Naive thymus-derived CD4-positive, alpha-beta T cell (primary cell): Measurements from ENCODE around the gene LMBR1L. TPM values are rescaled to one million over a fixed set of nuclear protein-coding genes. Genes with fewer than 3 reads are reported as not detected.
"Not testable (repeated sequence)": the region's sequence is repeated elsewhere in the genome, so short reads cannot be mapped to it uniquely, and the experiment has no call there.

Experiments
- ATAC-seq: fragments of 150-1000 bp; cut with Tn5 transposase; 2 replicates; pipeline ENCODE4 v1.10.0; 2021; ENCODE audit warnings: mild to moderate bottlenecking, moderate library complexity
- CTCF ChIA-PET: fragments of 350-600 bp; sonication (Branson Sonifier 250); formaldehyde crosslinking; loops from one replicate; lab custom pipeline; 2021; ENCODE audit warnings: antibody characterized with exemption; lab: Charles Lee
- POLR2A ChIA-PET: fragments of 350-600 bp; sonication (Branson Sonifier 250); formaldehyde crosslinking; loops from one replicate; lab custom pipeline; 2021; ENCODE audit warnings: antibody characterized with exemption, inconsistent platforms; lab: Charles Lee
- DNase-seq, 9 donors: peaks; one replicate each; pipeline versions ENCODE4 v3.0.0 to v3.0.0-alpha.2; 2020 to 2022; ENCODE audit warnings: mixed read lengths in 1 of 9
- H3K27ac ChIP-seq: one replicate; pipeline ENCODE4 v1.7.0; 2013; ENCODE audit warnings: mild to moderate bottlenecking, low read depth, low read length, moderate library complexity
- H3K27me3 ChIP-seq, 2 donors: one replicate each; pipeline ENCODE4 v1.7.0; 2013; ENCODE audit warnings: low read length in 2 of 2, mild to moderate bottlenecking in 2 of 2, moderate library complexity in 2 of 2; ENCODE audit not compliant: control insufficient read depth in 2 of 2, insufficient read depth in 2 of 2
- H3K36me3 ChIP-seq, 3 experiments: 1 replicate in 2 of 3; 2 replicates in 1 of 3; pipeline ENCODE4 v1.7.0; 2013; ENCODE audit warnings: low read length in 3 of 3, mild to moderate bottlenecking in 3 of 3, moderate library complexity in 1 of 3; ENCODE audit not compliant: insufficient read depth in 3 of 3, control insufficient read depth in 2 of 3
- H3K4me1 ChIP-seq, 2 donors: one replicate each; pipeline ENCODE4 v1.7.0; 2013; ENCODE audit warnings: low read length in 2 of 2, mild to moderate bottlenecking in 2 of 2, moderate library complexity in 1 of 2; ENCODE audit not compliant: control insufficient read depth in 2 of 2, insufficient read depth in 2 of 2
- H3K4me3 ChIP-seq: 2 replicates; pipeline ENCODE4 v1.7.0; 2013; ENCODE audit warnings: mild to moderate bottlenecking, low read length
- H3K9me3 ChIP-seq, 3 experiments: 1 replicate in 2 of 3; 2 replicates in 1 of 3; pipeline ENCODE4 v1.7.0; 2013; ENCODE audit warnings: low read length in 3 of 3; ENCODE audit not compliant: control insufficient read depth in 2 of 3
- H3K27ac Mint-ChIP-seq, 9 donors: one replicate each; pipeline ENCODE4 v1.8.0; 2020 to 2022; ENCODE audit warnings: mixed read lengths in 9 of 9, mild to moderate bottlenecking in 8 of 9, moderate library complexity in 5 of 9, inconsistent platforms in 2 of 9
- H3K27me3 Mint-ChIP-seq, 5 donors: one replicate each; pipeline ENCODE4 v1.8.0; 2021 to 2022; ENCODE audit warnings: mixed read lengths in 5 of 5, mild to moderate bottlenecking in 1 of 5
- H3K36me3 Mint-ChIP-seq, 5 donors: one replicate each; pipeline ENCODE4 v1.8.0; 2020 to 2022; ENCODE audit warnings: mixed read lengths in 5 of 5, mild to moderate bottlenecking in 3 of 5, inconsistent platforms in 1 of 5
- H3K4me1 Mint-ChIP-seq, 7 donors: one replicate each; pipeline ENCODE4 v1.8.0; 2020 to 2022; ENCODE audit warnings: mixed read lengths in 7 of 7, mild to moderate bottlenecking in 3 of 7, inconsistent platforms in 1 of 7
- H3K4me3 Mint-ChIP-seq, 10 donors: one replicate each; pipeline ENCODE4 v1.8.0; 2020 to 2022; ENCODE audit warnings: mild to moderate bottlenecking in 10 of 10, mixed read lengths in 10 of 10, moderate library complexity in 6 of 10, inconsistent platforms in 2 of 10
- H3K9me3 Mint-ChIP-seq, 11 donors: one replicate each; pipeline ENCODE4 v1.8.0; 2020 to 2022; ENCODE audit warnings: mixed read lengths in 11 of 11, mild to moderate bottlenecking in 4 of 11, inconsistent platforms in 1 of 11, moderate library complexity in 1 of 11
- intact Hi-C, 2 donors: fragments of 100-400 bp; cut with micrococcal nuclease; formaldehyde crosslinking; loops; one replicate each; pipeline ENCODE4 v1.15.1; 2023
- polyA plus RNA-seq, 2 donors: library from polyadenylated mRNA; unstranded; fragments of 300-500 nt; fragmentation: Illumina TruSeq; gene quantifications; one replicate each; pipeline ENCODE4 v1.2.3, GENCODE V29; 2021
- total RNA-seq, 6 experiments: library from RNA in 5 of 6; stranded (reverse) in 5 of 6; gene quantifications; 1 replicate in 5 of 6; 2 replicates in 1 of 6; pipeline ENCODE4 v1.2.3 and lab custom pipeline; 2021 to 2026

The LMBR1L gene
- total and polyA plus RNA-seq, 7 experiments from 2014 or later: 40.7 to 328 (median 251) TPM

- Histone ChIP-seq H3K27ac (no peak overlapping the region), H3K4me3 (no peak overlapping the region), H3K9me3 (no peaks in the 10 kb centered on the region), H3K27me3 (no peaks in the 10 kb centered on the region), H3K36me3 (no peaks in the 10 kb centered on the region), H3K4me1 (no peaks in the 10 kb centered on the region)
- CTCF ChIA-PET: no interaction called here
- Mint-ChIP-seq H3K36me3 (peaks cover 0 to 4% (median 2%) of the 10 kb centered on the region in 5 donors), H3K27me3 (no peaks in the 10 kb centered on the region), H3K4me3 (no peak overlapping the region), H3K4me1 (peaks cover 0 to 8% (median under 1%) of the 10 kb centered on the region in 7 donors), H3K9me3 (no peaks in the 10 kb centered on the region), H3K27ac (no peak overlapping the region)
- DNase-seq (no peak), ATAC-seq (no peak)
- POLR2A ChIA-PET: interaction anchor here (0.8 kb wide), 1 partner anchor 9 kb away, joined by 5 read pairs; no protein-coding TSS in a partner anchor
- intact Hi-C loops: no loop called here
These were observed 28.4 kb upstream of the LMBR1L start for GRCh38 chr12:49138999-49139398.

GRCh38 chr12:49138587-49138986 lies 27.9 kb upstream of the LMBR1L start:
- Mint-ChIP-seq H3K4me3 (no peak overlapping the region), H3K9me3 (no peaks in the 10 kb centered on the region), H3K27ac (no peak overlapping the region), H3K36me3 (peaks cover 0 to 4% (median 2%) of the 10 kb centered on the region in 5 donors), H3K4me1 (peaks cover under 1 to 12% (median 4%) of the 10 kb centered on the region in 7 donors), H3K27me3 (no peaks in the 10 kb centered on the region)
- ATAC-seq (no peak), DNase-seq (no peak)
- Histone ChIP-seq H3K4me3 (no peak overlapping the region), H3K27ac (no peak overlapping the region), H3K9me3 (no peaks in the 10 kb centered on the region), H3K27me3 (no peaks in the 10 kb centered on the region), H3K4me1 (no peaks in the 10 kb centered on the region), H3K36me3 (no peaks in the 10 kb centered on the region)
- intact Hi-C loops: no loop called here
- POLR2A ChIA-PET: interaction anchor here (0.8 to 1.4 kb wide), 2 partner anchors 9 to 50 kb away, joined by 5 to 8 read pairs; partner anchors contain the start of gene TUBA1A
- CTCF ChIA-PET: no interaction called here

- H3K27ac ChIP-seq: no peak overlapping the region
- H3K36me3 ChIP-seq: no peaks in the 10 kb centered on the region
- no peak overlapping the region for H3K27ac Mint-ChIP-seq
- DNase-seq: no peak
- ATAC-seq: no peak
- no peak overlapping the region for H3K4me3 Mint-ChIP-seq
- H3K9me3 ChIP-seq: no peaks in the 10 kb centered on the region
- POLR2A ChIA-PET: interaction anchor here (1.4 kb wide), 1 partner anchor 51 kb away, joined by 8 read pairs; the partner anchor contains the start of gene TUBA1A
- CTCF ChIA-PET: interaction anchor here (0.6 kb wide), 1 partner anchor 28 kb away, joined by 4 read pairs; no protein-coding TSS in a partner anchor
- no peaks in the 10 kb centered on the region for H3K27me3 ChIP-seq
- no peaks in the 10 kb centered on the region for H3K9me3 Mint-ChIP-seq
- H3K36me3 Mint-ChIP-seq: peaks cover 0 to 4% (median 2%) of the 10 kb centered on the region in 5 donors
- peaks cover 3 to 23% (median 10%) of the 10 kb centered on the region in 7 donors for H3K4me1 Mint-ChIP-seq
- H3K4me3 ChIP-seq: no peak overlapping the region
- H3K4me1 ChIP-seq: peaks cover under 1% of the 10 kb centered on the region in 2 donors
- H3K27me3 Mint-ChIP-seq: no peaks in the 10 kb centered on the region
- intact Hi-C loops: no loop called here
These were observed 26.8 kb upstream of the LMBR1L start for GRCh38 chr12:49137476-49137875.

GRCh38 chr12:49136997-49137396 lies 26.4 kb upstream of the LMBR1L start:
- H3K4me3 Mint-ChIP-seq, H3K36me3 Mint-ChIP-seq, H3K27me3 Mint-ChIP-seq, DNase-seq, H3K4me3 ChIP-seq, H3K36me3 ChIP-seq, H3K9me3 Mint-ChIP-seq, intact Hi-C loops, H3K9me3 ChIP-seq, H3K27me3 ChIP-seq, H3K27ac Mint-ChIP-seq, ATAC-seq, H3K4me1 ChIP-seq, CTCF ChIA-PET, H3K27ac ChIP-seq: not testable (repeated sequence)
- POLR2A ChIA-PET: interaction anchor here (1.4 kb wide), 1 partner anchor 52 kb away, joined by 8 read pairs; the partner anchor contains the start of gene TUBA1A
- peaks cover 3 to 28% (median 15%) of the 10 kb centered on the region in 7 donors for H3K4me1 Mint-ChIP-seq

- H3K27ac ChIP-seq: no peak overlapping the region
- POLR2A ChIA-PET: interaction anchor here (0.6 to 6.3 kb wide), 6 partner anchors 22 to 268 kb away, joined by 3 to 226 read pairs (median 15); partner anchors contain the start of genes LMBR1L, RND1 and TUBA1A
- H3K4me3 Mint-ChIP-seq: peak overlapping the region in 1 of 10 donors; percentile 1
These were observed 22.9 kb upstream of the LMBR1L start for GRCh38 chr12:49133590-49133989.

GRCh38 chr12:49133014-49133413 lies 22.4 kb upstream of the LMBR1L start:
- Histone ChIP-seq H3K36me3 (peaks cover 6 to 19% (median 8%) of the 10 kb centered on the region in 3 experiments), H3K4me3 (no peak overlapping the region), H3K27me3 (no peaks in the 10 kb centered on the region), H3K27ac (no peak overlapping the region), H3K9me3 (no peaks in the 10 kb centered on the region), H3K4me1 (peaks cover 23 to 24% of the 10 kb centered on the region in 2 donors)
- H3K36me3 Mint-ChIP-seq: peaks cover 0 to 25% (median 9%) of the 10 kb centered on the region in 5 donors
- POLR2A ChIA-PET: interaction anchor here (0.6 to 6.3 kb wide), 9 partner anchors 9 to 268 kb away, joined by 3 to 226 read pairs (median 26); partner anchors contain the start of genes LMBR1L, RND1 and TUBA1A
- intact Hi-C loops: loop anchor here (5.0 kb wide), 4 partner anchors 189 to 609 kb away; partner anchors contain the start of genes TROAP (in 2 of the 2), DDX23 (in 1 of the 2), MCRS1 (in 1 of the 2) and TMBIM6 (in 1 of the 2)
- H3K4me1 Mint-ChIP-seq: peaks cover 15 to 49% (median 41%) of the 10 kb centered on the region in 7 donors
- peaks cover 0 to 7% (median 0%) of the 10 kb centered on the region in 5 donors for H3K27me3 Mint-ChIP-seq
- DNase-seq (no peak), ATAC-seq (no peak)
- no peak overlapping the region for H3K4me3 Mint-ChIP-seq
- H3K27ac Mint-ChIP-seq: peak overlapping the region in 1 of 9 donors; percentile 19
- CTCF ChIA-PET: interaction anchor here (0.6 to 1.2 kb wide), 3 partner anchors 40 to 55 kb away, joined by 3 to 9 read pairs (median 3); partner anchors contain the start of gene TUBA1A
- peaks cover 0 to 5% (median 0%) of the 10 kb centered on the region in 11 donors for H3K9me3 Mint-ChIP-seq

More at GRCh38 chr12:49133590-49133989, 22.9 kb upstream of the LMBR1L start:
- H3K9me3 Mint-ChIP-seq: peaks cover 0 to 5% (median 0%) of the 10 kb centered on the region in 11 donors
- H3K36me3 Mint-ChIP-seq: peaks cover 0 to 24% (median 7%) of the 10 kb centered on the region in 5 donors
- H3K27me3 ChIP-seq: no peaks in the 10 kb centered on the region
- peak overlapping the region in 4 of 9 donors; percentile 14 to 70 (median 26) for H3K27ac Mint-ChIP-seq
- CTCF ChIA-PET: interaction anchor here (1.2 kb wide), 1 partner anchor 55 kb away, joined by 9 read pairs; the partner anchor contains the start of gene TUBA1A
- DNase-seq (no peak), ATAC-seq (no peak)
- H3K4me3 ChIP-seq: no peak overlapping the region
- H3K9me3 ChIP-seq: no peaks in the 10 kb centered on the region
- H3K4me1 ChIP-seq: peaks cover 22 to 24% of the 10 kb centered on the region in 2 donors
- peaks cover 6 to 19% (median 7%) of the 10 kb centered on the region in 3 experiments for H3K36me3 ChIP-seq
- intact Hi-C loops: loop anchor here (5.0 kb wide), 4 partner anchors 189 to 609 kb away; partner anchors contain the start of genes TROAP (in 2 of the 2), DDX23 (in 1 of the 2), MCRS1 (in 1 of the 2) and TMBIM6 (in 1 of the 2)
- peaks cover 0 to 7% (median 0%) of the 10 kb centered on the region in 5 donors for H3K27me3 Mint-ChIP-seq
- peaks cover 14 to 52% (median 37%) of the 10 kb centered on the region in 7 donors for H3K4me1 Mint-ChIP-seq
